Measurements from ENCODE around the gene LBHD1.

DNA sequence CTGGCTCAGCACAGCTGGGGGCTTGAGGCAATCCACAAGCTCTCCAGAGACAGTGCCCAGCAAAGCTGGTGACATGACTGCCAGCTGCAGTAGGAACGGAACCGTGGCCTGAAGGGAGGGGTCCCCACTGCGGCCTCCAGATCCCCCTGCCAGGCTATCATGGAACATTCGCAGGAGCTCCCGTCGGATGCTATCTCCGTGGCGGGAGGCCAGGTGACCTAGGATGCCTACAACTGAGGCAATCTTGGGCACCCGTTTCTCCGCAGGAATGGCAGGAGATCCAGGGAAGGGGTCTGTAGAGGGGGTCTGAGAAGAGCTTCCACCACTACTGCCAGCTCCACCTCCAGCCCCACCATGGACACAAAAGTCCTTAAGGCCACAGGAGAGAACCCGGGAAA, 23.1 kb downstream of the LBHD1 start:
- TF ChIP-seq FOXA1 (IDR thresholded peaks at IDR 0.05) (no peak), ELF4 (IDR thresholded peaks at IDR 0.05) (no peak), SUZ12 (IDR thresholded peaks at IDR 0.05) (no peak), NFRKB (IDR thresholded peaks at IDR 0.05) (no peak), LEF1 (IDR thresholded peaks at IDR 0.05; ENCODE audit: borderline replicate concordance) (no peak)

Measured in HEK293T (cell line).